IMR-90 (cell line): ENCODE results near the gene TINCR. TPM values are rescaled to one million over a fixed set of nuclear protein-coding genes. Genes with fewer than 3 reads are reported as not detected.

Experiments
- ATAC-seq: fragments of 200-7000 bp; cut with Tn5 transposase; 2 replicates; pipeline ENCODE4 v1.9.1; 2020; ENCODE audit warnings: low read depth, mild to moderate bottlenecking, moderate library complexity
- BruUV-seq: library from RNA; stranded (reverse); fragments of 400-500 nt; replicated peaks from 2 replicates; lab custom pipeline; 2021; lab: Mats Ljungman, UMichigan
- CTCF ChIA-PET: fragments of 300-600 bp; formaldehyde crosslinking; extraction: SDS; loops from one replicate; lab custom pipeline; 2021; ENCODE audit warnings: antibody characterized with exemption; lab: Yijun Ruan, JAX
- POLR2A ChIA-PET: fragments of 300-600 bp; sonication (Branson Sonifier 250); formaldehyde crosslinking; loops from one replicate; lab custom pipeline; 2022; ENCODE audit warnings: antibody characterized with exemption; ENCODE audit not compliant: unreplicated experiment; lab: Charles Lee
- DNase-seq: peaks from one replicate; pipeline ENCODE4 v3.0.0; 2013
- H2AFZ ChIP-seq: replicated peaks from 2 replicates; pipeline ENCODE3; 2013; ENCODE audit warnings: low read length, mild to moderate bottlenecking; ENCODE audit not compliant: poor library complexity
- H2AK5ac ChIP-seq: 2 replicates; pipeline ENCODE4 v1.6.1; 2013; ENCODE audit warnings: low read depth, low read length, inconsistent platforms
- H2AK9ac ChIP-seq: replicated peaks from 2 replicates; pipeline ENCODE3; 2013; ENCODE audit warnings: mild to moderate bottlenecking, low read depth, low read length, moderate library complexity; ENCODE audit not compliant: poor library complexity
- H2BK120ac ChIP-seq: 2 replicates; pipeline ENCODE4 v1.6.1; 2013; ENCODE audit warnings: low read depth, low read length, inconsistent platforms
- H2BK15ac ChIP-seq: 3 replicates; pipeline ENCODE4 v1.6.1; 2013; ENCODE audit warnings: low read depth, low read length, inconsistent platforms
- H2BK20ac ChIP-seq: 2 replicates; pipeline ENCODE4 v1.6.1; 2013; ENCODE audit warnings: low read depth, mild to moderate bottlenecking, inconsistent platforms, low read length, moderate library complexity
- H2BK5ac ChIP-seq: 2 replicates; pipeline ENCODE4 v1.6.1; 2013; ENCODE audit warnings: mild to moderate bottlenecking, low read depth, low read length, inconsistent platforms; ENCODE audit not compliant: poor library complexity, severe bottlenecking
- H3K14ac ChIP-seq: replicated peaks from 2 replicates; pipeline ENCODE4 v1.6.1; 2013; ENCODE audit warnings: low read depth, low read length, inconsistent platforms
- H3K18ac ChIP-seq: 2 replicates; pipeline ENCODE4 v1.6.1; 2013; ENCODE audit warnings: low read depth, low read length, control low read depth
- H3K23ac ChIP-seq: 2 replicates; pipeline ENCODE4 v1.6.1; 2013; ENCODE audit warnings: low read depth, low read length, inconsistent platforms
- H3K27ac ChIP-seq: 2 replicates; pipeline ENCODE4 v1.5.1; 2013; ENCODE audit warnings: mild to moderate bottlenecking, control low read depth, low read length; ENCODE audit not compliant: insufficient read depth
- H3K27me3 ChIP-seq: 2 replicates; pipeline ENCODE4 v1.6.1; 2013; ENCODE audit warnings: low read length; ENCODE audit not compliant: control insufficient read depth, insufficient read depth
- H3K36me3 ChIP-seq: 2 replicates; pipeline ENCODE4 v1.6.1; 2013; ENCODE audit warnings: low read length, mixed read lengths; ENCODE audit not compliant: control insufficient read depth, insufficient read depth
- H3K4ac ChIP-seq: 2 replicates; pipeline ENCODE4 v1.6.1; 2013; ENCODE audit warnings: low read depth, low read length, inconsistent platforms
- H3K4me1 ChIP-seq: 2 replicates; pipeline ENCODE4 v1.6.1; 2013; ENCODE audit warnings: low read length, mixed read lengths; ENCODE audit not compliant: control insufficient read depth, insufficient read depth
- H3K4me2 ChIP-seq: 2 replicates; pipeline ENCODE4 v1.6.1; 2013; ENCODE audit warnings: low read depth, mild to moderate bottlenecking, control low read depth, low read length, moderate library complexity
- H3K4me3 ChIP-seq: 2 replicates; pipeline ENCODE4 v1.5.1; 2013; ENCODE audit warnings: low read depth, mild to moderate bottlenecking, control low read depth, low read length, moderate library complexity; ENCODE audit not compliant: insufficient read depth
- H3K56ac ChIP-seq: 2 replicates; pipeline ENCODE4 v1.6.1; 2013; ENCODE audit warnings: low read length, inconsistent platforms; ENCODE audit not compliant: insufficient read depth; ENCODE audit errors: extremely low read depth
- H3K79me1 ChIP-seq, 2 experiments: 2 replicates each; pipeline ENCODE4 v1.6.1; 2013; ENCODE audit warnings: low read length in 2 of 2, inconsistent platforms in 1 of 2, low read depth in 1 of 2
- H3K9ac ChIP-seq: 2 replicates; pipeline ENCODE4 v1.6.1; 2013; ENCODE audit warnings: low read depth, low read length, control low read depth
- H3K9me1 ChIP-seq: 2 replicates; pipeline ENCODE4 v1.6.1; 2013; ENCODE audit warnings: low read length, inconsistent platforms; ENCODE audit not compliant: insufficient read depth
- H3K9me3 ChIP-seq: 2 replicates; pipeline ENCODE4 v1.6.1; 2013; ENCODE audit warnings: low read length; ENCODE audit not compliant: control insufficient read depth, insufficient read depth
- H4K20me1 ChIP-seq: 2 replicates; pipeline ENCODE4 v1.6.1; 2013; ENCODE audit warnings: low read length, inconsistent platforms; ENCODE audit not compliant: insufficient read depth
- H4K5ac ChIP-seq: 2 replicates; pipeline ENCODE4 v1.6.1; 2013; ENCODE audit warnings: mild to moderate bottlenecking, low read depth, low read length, control low read depth
- H4K8ac ChIP-seq, 2 experiments: 2 replicates each; pipeline ENCODE4 v1.6.1; 2013; ENCODE audit warnings: low read depth in 2 of 2, low read length in 2 of 2, control low read depth in 1 of 2, inconsistent platforms in 1 of 2
- H4K91ac ChIP-seq: 2 replicates; pipeline ENCODE4 v1.6.1; 2013; ENCODE audit warnings: low read depth, low read length, inconsistent platforms; ENCODE audit not compliant: insufficient read depth
- CEBPB ChIP-seq: IDR thresholded peaks from 2 replicates; pipeline ENCODE4 v1.6.1; 2012; ENCODE audit warnings: low read depth, low read length, improper control_type of control experiment
- CHD1 ChIP-seq: IDR thresholded peaks from 2 replicates; pipeline ENCODE4 v1.6.1; 2012; ENCODE audit warnings: low read depth, low read length, improper control_type of control experiment
- CTCF ChIP-seq: conservative IDR thresholded peaks from 2 replicates; pipeline ENCODE4 v1.5.1; 2012; ENCODE audit warnings: mild to moderate bottlenecking, low read depth, low read length, improper control_type of control experiment
- MAFK ChIP-seq: IDR thresholded peaks from 2 replicates; pipeline ENCODE4 v1.6.1; 2012; ENCODE audit warnings: low read depth, low read length, improper control_type of control experiment
- MXI1 ChIP-seq: IDR thresholded peaks from 2 replicates; pipeline ENCODE4 v1.6.1; 2012; ENCODE audit warnings: low read depth, mild to moderate bottlenecking, low read length, moderate library complexity, borderline replicate concordance
- POLR2A ChIP-seq: IDR thresholded peaks from 2 replicates; pipeline ENCODE4 v1.6.1; 2012; ENCODE audit warnings: mild to moderate bottlenecking, low read depth, low read length
- RAD21 ChIP-seq: IDR thresholded peaks from 2 replicates; pipeline ENCODE4 v1.6.1; 2012; ENCODE audit warnings: low read length, improper control_type of control experiment
- RCOR1 ChIP-seq: IDR thresholded peaks from 2 replicates; pipeline ENCODE4 v1.6.1; 2012; ENCODE audit warnings: mild to moderate bottlenecking, low read length, improper control_type of control experiment; ENCODE audit not compliant: insufficient replicate concordance
- RFX5 ChIP-seq: IDR thresholded peaks from 2 replicates; pipeline ENCODE4 v1.8.0; 2012; ENCODE audit warnings: low read depth, mild to moderate bottlenecking, low read length, moderate library complexity
- SMC3 ChIP-seq: fragments of 150-350 bp; IDR thresholded peaks from 2 replicates; pipeline ENCODE4 v1.6.1; 2016; ENCODE audit warnings: low read depth, mild to moderate bottlenecking, antibody characterized with exemption, low read length, moderate library complexity
- USF2 ChIP-seq: fragments of 150-350 bp; IDR thresholded peaks from 2 replicates; pipeline ENCODE4 v1.6.1; 2017; ENCODE audit warnings: mild to moderate bottlenecking, antibody characterized with exemption, low read length, low read depth
- WGBS, 2 experiments: methylation state at CpG; one replicate each; pipeline versions ENCODE4 v1.1.5 to v1.1.7; 2013; ENCODE audit warnings: missing lambda C conversion rate in 2 of 2; ENCODE audit not compliant: insufficient read length in 1 of 2; ENCODE audit errors: extremely low coverage in 2 of 2; 5-methylcytosine and 5-hydroxymethylcytosine counted together
- dilution Hi-C: fragments of 300-500 bp; cut with HindIII; formaldehyde crosslinking; loops from one replicate; pipeline ENCODE4 v1.14.3; 2018; ENCODE audit warnings: low sequenced_read_pairs; ENCODE audit not compliant: unreplicated experiment
- in situ Hi-C: fragments of 300-500 bp; cut with MboI; formaldehyde crosslinking; loops from 3 replicates; pipeline ENCODE4 v1.14.3; 2019; ENCODE audit warnings: low sequenced_read_pairs, inconsistent platforms, mixed read lengths
- intact Hi-C: fragments of 100-400 bp; cut with micrococcal nuclease; formaldehyde crosslinking; loops from 2 replicates; pipeline ENCODE4 v1.10.0; 2022
- polyA plus RNA-seq, 3 experiments: library from polyadenylated mRNA; depleted of rRNA; stranded (reverse); fragments of >200 nt; gene quantifications; 2 replicates each; pipeline ENCODE4 v1.2.3, GENCODE V29; 2012; ENCODE audit warnings: low replicate concordance in 1 of 3
- total RNA-seq: library from RNA; depleted of rRNA; stranded (reverse); fragments of >200 nt; gene quantifications from 2 replicates; pipeline ENCODE4 v1.2.3, GENCODE V29; 2012

TINCR gene
- total and polyA plus RNA-seq, 2 of the 4 experiments (the other 2 are of a cell fraction), result 0.05 TPM; not detected in 1

- Histone ChIP-seq H4K20me1 (no peaks in the 10 kb centered on the region), H2AK5ac (no peak overlapping the region), H2BK120ac (no peak overlapping the region), H4K8ac (no peak overlapping the region), H2BK20ac (no peak overlapping the region), H3K4me3 (no peak overlapping the region), H3K27ac (no peak overlapping the region), H4K5ac (no peak overlapping the region), H3K9me3 (peaks cover under 1% of the 10 kb centered on the region; the same call in 1 of the 2 replicates), H3K36me3 (no peaks in the 10 kb centered on the region), H2AK9ac (no peak overlapping the region), H3K23ac (no peak overlapping the region), H3K79me1 (no peaks in the 10 kb centered on the region), H2AFZ (no peak overlapping the region), H3K9ac (no peak overlapping the region), H3K14ac (no peak overlapping the region), H2BK5ac (no peak overlapping the region), H3K56ac (no peak overlapping the region), H3K27me3 (peaks cover 15% of the 10 kb centered on the region), H3K4me2 (no peak overlapping the region), H3K4me1 (0 out of 2 replicates have a peak, but pooled peaks cover 2% of the 10 kb centered on the region), H2BK15ac (no peak overlapping the region), H3K9me1 (no peaks in the 10 kb centered on the region), H4K91ac (no peak overlapping the region), H3K4ac (no peak overlapping the region), H3K18ac (no peak overlapping the region)
- ChIA-PET CTCF (no interaction called here), POLR2A (no interaction called here)
- in situ Hi-C loops, result no loop called here
- TF ChIP-seq CHD1 (no peak), POLR2A (no peak), USF2 (no peak), RCOR1 (no peak), CTCF (no peak), MXI1 (no peak), CEBPB (no peak), MAFK (no peak), SMC3 (no peak), RFX5 (no peak), RAD21 (no peak)
- dilution Hi-C loops, result no loop called here
- DNase-seq (no peak), ATAC-seq (no peak)
- BruUV-seq, result no TSS peak
- intact Hi-C loops, result no loop called here
- WGBS, 2 experiments, result 91% methylated on average over 8 of the region's 10 CpGs; no CpG with 5 or more reads in 1 of the 2 experiments
Observed at GRCh38 chr19:5540208-5540607, 27.5 kb downstream of the TINCR start.
